ENCODE results near the gene SKA2. TPM values are rescaled to one million over a fixed set of nuclear protein-coding genes. Genes with fewer than 3 reads are reported as not detected.
"Not testable (repeated sequence)": the region's sequence is repeated elsewhere in the genome, so short reads cannot be mapped to it uniquely, and the experiment has no call there.

The SKA2 gene
- total and polyA plus RNA-seq, 5 donors from 2014 or later: 37.7 to 86.7 (median 53.7) TPM

- H3K4me3 ChIP-seq (ENCODE audit: low read depth, low read length): peak overlapping the region; percentile 88
- H3K9me3 ChIP-seq (ENCODE audit: control insufficient read depth in 2 of 2, low read length in 2 of 2): no peaks in the 10 kb centered on the region
- Mint-ChIP-seq H3K27me3 (no peaks in the 10 kb centered on the region), H3K27ac (peak overlapping the region; percentile 6 to 83 (median 56)), H3K36me3 (no peaks in the 10 kb centered on the region), H3K4me1 (peaks cover 26 to 65% (median 49%) of the 10 kb centered on the region in 4 donors), H3K4me3 (peak overlapping the region; percentile 35 to 85 (median 63)), H3K9me3 (no peaks in the 10 kb centered on the region)
- DNase-seq: peak in 1 of 3 donors; percentile 40
- H3K27ac ChIP-seq (ENCODE audit: insufficient read depth, low read length, poor library complexity, severe bottlenecking): peak overlapping the region; percentile 61
- no peaks in the 10 kb centered on the region for H3K36me3 ChIP-seq (ENCODE audit: control insufficient read depth, insufficient read depth, low read length)
- no peaks in the 10 kb centered on the region for H3K27me3 ChIP-seq (ENCODE audit: control insufficient read depth, insufficient read depth, low read length)
- peak; percentile 23 to 40 for ATAC-seq (ENCODE audit: low read depth in 2 of 2)
- peaks cover 49% of the 10 kb centered on the region for H3K4me1 ChIP-seq (ENCODE audit: control insufficient read depth, insufficient read depth, low read length, poor library complexity, severe bottlenecking)
Measured at GRCh38 chr17:59149841-59150511, 5.0 kb downstream of the SKA2 start.

DNA sequence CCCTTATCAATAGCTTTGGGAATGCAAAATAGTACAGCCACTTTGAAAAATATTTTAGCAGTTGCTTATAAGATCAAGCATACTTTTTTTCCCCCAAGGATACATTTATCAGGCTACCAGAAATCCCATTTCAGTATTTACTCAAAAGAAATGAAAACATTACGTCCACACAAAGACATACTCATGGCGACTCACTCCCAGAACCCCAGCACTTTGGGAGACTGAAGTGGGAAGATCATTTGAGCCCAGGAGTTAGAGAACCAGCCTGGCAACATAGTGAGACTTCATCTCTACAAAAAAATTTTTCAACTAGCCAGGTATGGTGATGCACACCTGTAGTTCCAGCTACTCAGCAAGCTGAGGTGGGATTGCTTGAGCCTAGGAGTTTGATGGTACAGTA is 5.9 kb downstream of the SKA2 start:
- Histone ChIP-seq H3K36me3 (ENCODE audit: control insufficient read depth, insufficient read depth, low read length) (peaks cover 2% of the 10 kb centered on the region), H3K4me1 (ENCODE audit: control insufficient read depth, insufficient read depth, low read length, poor library complexity, severe bottlenecking) (peaks cover 45% of the 10 kb centered on the region), H3K4me3 (ENCODE audit: low read depth, low read length) (peak overlapping the region; percentile 4), H3K27me3 (ENCODE audit: control insufficient read depth, insufficient read depth, low read length) (no peaks in the 10 kb centered on the region), H3K9me3 (ENCODE audit: control insufficient read depth in 2 of 2, low read length in 2 of 2) (no peaks in the 10 kb centered on the region), H3K27ac (ENCODE audit: insufficient read depth, low read length, poor library complexity, severe bottlenecking) (no peak overlapping the region)
- peaks cover 26 to 66% (median 49%) of the 10 kb centered on the region in 4 donors for H3K4me1 Mint-ChIP-seq
- DNase-seq: no peak
- H3K27me3 Mint-ChIP-seq: no peaks in the 10 kb centered on the region
- H3K27ac Mint-ChIP-seq: peak overlapping the region in 2 of 3 donors; percentile 26 to 83
- H3K9me3 Mint-ChIP-seq: no peaks in the 10 kb centered on the region
- H3K36me3 Mint-ChIP-seq: peaks cover 7% of the 10 kb centered on the region
- no peak overlapping the region for H3K4me3 Mint-ChIP-seq
- ATAC-seq (ENCODE audit: low read depth in 2 of 2): no peak

DNA sequence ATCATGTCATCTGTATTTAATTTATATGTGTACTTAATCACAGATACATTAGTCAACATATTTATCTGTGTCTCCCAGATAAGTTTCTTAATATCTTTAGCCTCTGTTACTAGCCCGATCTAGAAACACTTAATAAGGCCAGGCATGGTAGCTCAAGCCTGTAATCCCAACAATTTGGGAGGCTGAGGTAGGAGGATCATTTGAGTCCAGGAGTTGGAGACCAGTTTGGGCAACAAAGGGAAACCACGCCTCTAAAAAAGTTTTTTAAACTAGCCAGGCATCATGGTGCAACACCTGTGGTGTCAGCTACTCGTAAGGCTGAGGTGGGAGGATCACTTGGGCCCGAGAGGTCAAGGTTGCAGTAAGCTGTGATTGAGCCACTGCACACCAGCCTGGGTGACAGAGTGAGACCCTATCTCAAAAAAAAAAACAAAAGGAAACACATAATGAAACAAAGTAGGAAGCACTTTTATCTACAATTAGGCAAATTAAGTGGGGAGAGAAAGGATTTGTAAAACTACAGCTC is 9.4 kb downstream of the SKA2 start:
- Mint-ChIP-seq H3K36me3 (peaks cover 8% of the 10 kb centered on the region), H3K4me3 (no peak overlapping the region), H3K4me1 (peaks cover 14 to 45% (median 30%) of the 10 kb centered on the region in 4 donors), H3K9me3 (no peaks in the 10 kb centered on the region), H3K27ac (peak overlapping the region in 1 of 3 donors; percentile 13), H3K27me3 (no peaks in the 10 kb centered on the region)
- Histone ChIP-seq H3K9me3 (ENCODE audit: control insufficient read depth in 2 of 2, low read length in 2 of 2) (no peaks in the 10 kb centered on the region), H3K27ac (ENCODE audit: insufficient read depth, low read length, poor library complexity, severe bottlenecking) (no peak overlapping the region), H3K27me3 (ENCODE audit: control insufficient read depth, insufficient read depth, low read length) (no peaks in the 10 kb centered on the region), H3K4me1 (ENCODE audit: control insufficient read depth, insufficient read depth, low read length, poor library complexity, severe bottlenecking) (peaks cover 15% of the 10 kb centered on the region), H3K4me3 (ENCODE audit: low read depth, low read length) (no peak overlapping the region), H3K36me3 (ENCODE audit: control insufficient read depth, insufficient read depth, low read length) (peaks cover 2% of the 10 kb centered on the region)
- ATAC-seq (ENCODE audit: low read depth in 2 of 2): no peak
- no peak for DNase-seq

GRCh38 chr17:59141860-59142259 is 13.1 kb downstream of the SKA2 start:
- Histone ChIP-seq H3K36me3 (ENCODE audit: control insufficient read depth, insufficient read depth, low read length) (peaks cover 2% of the 10 kb centered on the region), H3K4me3 (ENCODE audit: low read depth, low read length) (no peak overlapping the region), H3K27ac (ENCODE audit: insufficient read depth, low read length, poor library complexity, severe bottlenecking) (no peak overlapping the region), H3K27me3 (ENCODE audit: control insufficient read depth, insufficient read depth, low read length) (no peaks in the 10 kb centered on the region), H3K9me3 (ENCODE audit: control insufficient read depth in 2 of 2, low read length in 2 of 2) (no peaks in the 10 kb centered on the region), H3K4me1 (ENCODE audit: control insufficient read depth, insufficient read depth, low read length, poor library complexity, severe bottlenecking) (no peaks in the 10 kb centered on the region)
- no peak overlapping the region for H3K4me3 Mint-ChIP-seq
- H3K4me1 Mint-ChIP-seq: peaks cover 7 to 27% (median 17%) of the 10 kb centered on the region in 4 donors
- no peak for DNase-seq
- no peaks in the 10 kb centered on the region for H3K27me3 Mint-ChIP-seq
- H3K27ac Mint-ChIP-seq: peak overlapping the region in 1 of 3 donors; percentile 43
- H3K9me3 Mint-ChIP-seq: no peaks in the 10 kb centered on the region
- H3K36me3 Mint-ChIP-seq: peaks cover 12% of the 10 kb centered on the region
- ATAC-seq (ENCODE audit: low read depth in 2 of 2): no peak

GRCh38 chr17:59139939-59140338 is 15.0 kb downstream of the SKA2 start:
- Histone ChIP-seq H3K4me1 (ENCODE audit: control insufficient read depth, insufficient read depth, low read length, poor library complexity, severe bottlenecking) (no peaks in the 10 kb centered on the region), H3K27me3 (ENCODE audit: control insufficient read depth, insufficient read depth, low read length) (no peaks in the 10 kb centered on the region), H3K4me3 (ENCODE audit: low read depth, low read length) (no peak overlapping the region), H3K9me3 (ENCODE audit: control insufficient read depth in 2 of 2, low read length in 2 of 2) (no peaks in the 10 kb centered on the region), H3K27ac (ENCODE audit: insufficient read depth, low read length, poor library complexity, severe bottlenecking) (no peak overlapping the region), H3K36me3 (ENCODE audit: control insufficient read depth, insufficient read depth, low read length) (peaks cover 2% of the 10 kb centered on the region)
- DNase-seq: no peak
- Mint-ChIP-seq H3K9me3 (no peaks in the 10 kb centered on the region), H3K27me3 (no peaks in the 10 kb centered on the region), H3K27ac (no peak overlapping the region), H3K4me3 (no peak overlapping the region), H3K36me3 (peaks cover 12% of the 10 kb centered on the region), H3K4me1 (peaks cover 0 to 14% (median 11%) of the 10 kb centered on the region in 4 donors)
- no peak for ATAC-seq (ENCODE audit: low read depth in 2 of 2)

GRCh38 chr17:59138339-59138738 is 16.6 kb downstream of the SKA2 start:
- not testable (repeated sequence) for DNase-seq; H3K4me3 ChIP-seq (ENCODE audit: low read depth, low read length); H3K36me3 Mint-ChIP-seq; H3K9me3 ChIP-seq (ENCODE audit: control insufficient read depth in 2 of 2, low read length in 2 of 2); H3K27ac Mint-ChIP-seq; ATAC-seq (ENCODE audit: low read depth in 2 of 2); H3K27ac ChIP-seq (ENCODE audit: insufficient read depth, low read length, poor library complexity, severe bottlenecking); H3K4me1 ChIP-seq (ENCODE audit: control insufficient read depth, insufficient read depth, low read length, poor library complexity, severe bottlenecking); H3K27me3 Mint-ChIP-seq; H3K36me3 ChIP-seq (ENCODE audit: control insufficient read depth, insufficient read depth, low read length); H3K9me3 Mint-ChIP-seq; H3K27me3 ChIP-seq (ENCODE audit: control insufficient read depth, insufficient read depth, low read length); H3K4me3 Mint-ChIP-seq
- H3K4me1 Mint-ChIP-seq: peaks cover 7 to 18% (median 13%) of the 10 kb centered on the region in 4 donors

DNA sequence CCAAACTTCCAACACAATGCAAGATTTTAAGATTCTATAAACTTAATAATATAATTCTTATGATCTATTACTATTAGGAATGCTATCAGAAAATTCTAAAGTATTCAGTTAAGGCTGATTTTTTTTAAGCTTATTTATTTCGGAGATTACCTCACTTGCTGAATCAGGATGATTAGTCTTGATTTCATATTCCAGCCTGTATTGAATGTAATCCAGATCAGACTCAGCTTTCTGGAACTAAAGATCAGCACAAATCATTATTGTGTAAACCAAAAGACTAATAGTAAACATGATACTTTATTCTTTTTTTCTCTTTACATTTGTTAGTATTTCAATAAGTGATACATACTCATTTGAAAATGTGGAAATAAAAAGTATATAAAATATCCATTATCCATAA is 23.9 kb downstream of the SKA2 start:
- Histone ChIP-seq H3K36me3 (ENCODE audit: control insufficient read depth, insufficient read depth, low read length) (peaks cover 12% of the 10 kb centered on the region), H3K9me3 (ENCODE audit: control insufficient read depth in 2 of 2, low read length in 2 of 2) (no peaks in the 10 kb centered on the region), H3K4me3 (ENCODE audit: low read depth, low read length) (no peak overlapping the region), H3K27ac (ENCODE audit: insufficient read depth, low read length, poor library complexity, severe bottlenecking) (no peak overlapping the region), H3K4me1 (ENCODE audit: control insufficient read depth, insufficient read depth, low read length, poor library complexity, severe bottlenecking) (no peaks in the 10 kb centered on the region), H3K27me3 (ENCODE audit: control insufficient read depth, insufficient read depth, low read length) (no peaks in the 10 kb centered on the region)
- H3K27me3 Mint-ChIP-seq: no peaks in the 10 kb centered on the region
- H3K9me3 Mint-ChIP-seq: no peaks in the 10 kb centered on the region
- H3K36me3 Mint-ChIP-seq: peaks cover 17% of the 10 kb centered on the region
- H3K4me1 Mint-ChIP-seq: peaks cover 8 to 16% (median 12%) of the 10 kb centered on the region in 4 donors
- no peak overlapping the region for H3K27ac Mint-ChIP-seq
- H3K4me3 Mint-ChIP-seq: no peak overlapping the region
- DNase-seq (no peak), ATAC-seq (ENCODE audit: low read depth in 2 of 2) (no peak)

GRCh38 chr17:59129814-59130213 is 25.2 kb downstream of the SKA2 start:
- DNase-seq (no peak), ATAC-seq (ENCODE audit: low read depth in 2 of 2) (no peak)
- Mint-ChIP-seq H3K4me1 (peaks cover 8 to 18% (median 13%) of the 10 kb centered on the region in 4 donors), H3K27me3 (no peaks in the 10 kb centered on the region), H3K9me3 (no peaks in the 10 kb centered on the region), H3K27ac (no peak overlapping the region), H3K4me3 (no peak overlapping the region), H3K36me3 (peaks cover 17% of the 10 kb centered on the region)
- Histone ChIP-seq H3K4me3 (ENCODE audit: low read depth, low read length) (no peak overlapping the region), H3K4me1 (ENCODE audit: control insufficient read depth, insufficient read depth, low read length, poor library complexity, severe bottlenecking) (no peaks in the 10 kb centered on the region), H3K27me3 (ENCODE audit: control insufficient read depth, insufficient read depth, low read length) (no peaks in the 10 kb centered on the region), H3K27ac (ENCODE audit: insufficient read depth, low read length, poor library complexity, severe bottlenecking) (no peak overlapping the region), H3K9me3 (ENCODE audit: control insufficient read depth in 2 of 2, low read length in 2 of 2) (no peaks in the 10 kb centered on the region), H3K36me3 (ENCODE audit: control insufficient read depth, insufficient read depth, low read length) (peaks cover 12% of the 10 kb centered on the region)

All from CD4-positive, CD25-positive, alpha-beta regulatory T cell (primary cell).